SU-DHL-6 (cell line): Measurements from ENCODE around the gene AP1B1.

Source experiments
- EZH2phosphoT487 ChIP-seq: fragments of 200-600 bp; sonication (generic), shearing (Covaris generic); conservative IDR thresholded peaks from 2 replicates; pipeline ENCODE4 v1.6.1; 2018; ENCODE audit warnings: mild to moderate bottlenecking, antibody characterized with exemption, low read length, moderate library complexity, mixed read lengths
- TF ChIP-seq, protein P1 (sequence below): fragments of 200-600 bp; sonication (generic); IDR thresholded peaks from one replicate; pipeline ENCODE4 v1.5.1; 2017; ENCODE audit warnings: antibody characterized with exemption, mild to moderate bottlenecking, low read length, moderate library complexity; ENCODE audit not compliant: insufficient read depth, poor library complexity, severe bottlenecking

DNA sequence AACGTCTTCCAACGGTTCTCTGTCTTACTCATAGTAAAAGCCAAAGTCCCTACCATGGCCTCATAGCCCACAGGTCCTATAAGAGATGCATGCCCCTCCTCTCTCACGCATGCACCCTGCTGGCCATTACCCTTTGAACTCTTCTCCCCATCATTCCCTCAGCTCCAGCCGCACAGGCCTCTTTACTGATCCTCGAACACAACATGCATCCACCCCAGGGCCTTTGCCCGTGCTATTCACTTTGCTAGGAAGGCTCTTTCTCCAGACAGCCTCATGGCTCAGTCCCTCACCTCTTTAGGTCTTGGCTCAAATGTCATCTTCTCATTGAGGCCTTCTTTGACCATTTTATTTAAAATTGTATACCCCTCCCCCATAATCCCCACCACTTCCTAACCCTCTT is 7.5 kb downstream of the AP1B1 start:
- TF ChIP-seq, protein P1, sequence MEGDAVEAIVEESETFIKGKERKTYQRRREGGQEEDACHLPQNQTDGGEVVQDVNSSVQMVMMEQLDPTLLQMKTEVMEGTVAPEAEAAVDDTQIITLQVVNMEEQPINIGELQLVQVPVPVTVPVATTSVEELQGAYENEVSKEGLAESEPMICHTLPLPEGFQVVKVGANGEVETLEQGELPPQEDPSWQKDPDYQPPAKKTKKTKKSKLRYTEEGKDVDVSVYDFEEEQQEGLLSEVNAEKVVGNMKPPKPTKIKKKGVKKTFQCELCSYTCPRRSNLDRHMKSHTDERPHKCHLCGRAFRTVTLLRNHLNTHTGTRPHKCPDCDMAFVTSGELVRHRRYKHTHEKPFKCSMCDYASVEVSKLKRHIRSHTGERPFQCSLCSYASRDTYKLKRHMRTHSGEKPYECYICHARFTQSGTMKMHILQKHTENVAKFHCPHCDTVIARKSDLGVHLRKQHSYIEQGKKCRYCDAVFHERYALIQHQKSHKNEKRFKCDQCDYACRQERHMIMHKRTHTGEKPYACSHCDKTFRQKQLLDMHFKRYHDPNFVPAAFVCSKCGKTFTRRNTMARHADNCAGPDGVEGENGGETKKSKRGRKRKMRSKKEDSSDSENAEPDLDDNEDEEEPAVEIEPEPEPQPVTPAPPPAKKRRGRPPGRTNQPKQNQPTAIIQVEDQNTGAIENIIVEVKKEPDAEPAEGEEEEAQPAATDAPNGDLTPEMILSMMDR = no peak
- TF ChIP-seq EZH2phosphoT487 = no peak
